Loucy (cell line): ENCODE data around the gene MRM1.

Experiments used
- CTCF ChIP-seq: fragments of 200-600 bp; sonication (generic); conservative IDR thresholded peaks from 2 replicates; pipeline ENCODE4 v1.5.1; 2014; ENCODE audit warnings: mild to moderate bottlenecking, antibody characterized with exemption, low read length
- EZH2phosphoT487 ChIP-seq: fragments of 200-600 bp; IDR thresholded peaks from 2 replicates; pipeline ENCODE4 v1.6.1; 2018; ENCODE audit warnings: antibody characterized with exemption, mild to moderate bottlenecking, moderate library complexity, borderline replicate concordance

- TF ChIP-seq CTCF, result no peak
- TF ChIP-seq EZH2phosphoT487, result no peak
These were observed 11.8 kb downstream of the MRM1 start for GRCh38 chr17:36613155-36613554.
